HCT116 (cell line): ENCODE measurements around the gene SDK2.

Experiments
- EZH2phosphoT487 ChIP-seq: fragments of 200-600 bp; IDR thresholded peaks from 2 replicates; pipeline ENCODE4 v1.6.1; 2018; ENCODE audit warnings: antibody characterized with exemption, borderline replicate concordance
- SIN3A ChIP-seq: IDR thresholded peaks from 2 replicates; pipeline ENCODE4 v1.6.1; 2012; ENCODE audit warnings: low read depth
- SRF ChIP-seq: IDR thresholded peaks from 2 replicates; pipeline ENCODE4 v1.6.1; 2012; ENCODE audit warnings: low read depth
- ZFX ChIP-seq: fragments of 450-650 bp; IDR thresholded peaks from 2 replicates; pipeline ENCODE4 v1.6.1; 2017
- TF ChIP-seq, protein P1 (sequence below): IDR thresholded peaks from 2 replicates; pipeline ENCODE4 v1.6.1; 2011; ENCODE audit warnings: mild to moderate bottlenecking, low read length, moderate library complexity; ENCODE audit not compliant: insufficient replicate concordance; ENCODE audit errors: extremely low read depth
- TF ChIP-seq, protein P2 (sequence below): IDR thresholded peaks from 2 replicates; pipeline ENCODE4 v1.6.1; 2012
- TF ChIP-seq, protein P3 (sequence below), 3 experiments: fragments of 200-600 bp in 1 of 3; sonication (generic) in 1 of 3; IDR thresholded peaks in 2 of 3; conservative IDR thresholded peaks in 1 of 3; 2 replicates each; pipeline ENCODE4 v1.5.1; 2012 to 2017; ENCODE audit warnings: low read depth in 2 of 3, low read length in 2 of 3, antibody characterized with exemption in 1 of 3, borderline replicate concordance in 1 of 3, control low read depth in 1 of 3, mild to moderate bottlenecking in 1 of 3, mixed read lengths in 1 of 3, mixed run types in 1 of 3, moderate library complexity in 1 of 3; ENCODE audit not compliant: insufficient read depth in 1 of 3
- TF ChIP-seq, protein P4 (sequence below): IDR thresholded peaks from 2 replicates; pipeline ENCODE4 v1.6.1; 2012; ENCODE audit warnings: low read depth

DNA sequence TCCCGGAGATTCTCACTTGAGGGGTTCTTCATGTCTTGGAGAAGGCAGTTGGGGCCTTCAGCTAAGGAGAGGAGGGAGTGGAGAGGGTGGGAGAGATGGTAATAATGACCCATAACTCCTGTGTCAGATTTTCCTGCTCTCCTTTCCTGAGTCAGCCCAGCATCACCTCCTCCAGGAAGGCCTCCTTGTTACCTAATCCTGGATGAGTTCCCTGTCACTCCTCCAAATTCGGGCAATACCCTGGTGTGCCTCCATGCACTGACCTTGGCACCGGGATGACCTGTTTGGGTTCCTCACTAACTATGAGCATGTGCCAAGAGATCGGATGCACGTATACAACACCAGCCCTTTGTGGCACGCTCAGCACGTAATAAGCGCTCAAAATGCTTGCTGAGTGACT is 38.8 kb downstream of the SDK2 start:
- TF ChIP-seq, protein P1, sequence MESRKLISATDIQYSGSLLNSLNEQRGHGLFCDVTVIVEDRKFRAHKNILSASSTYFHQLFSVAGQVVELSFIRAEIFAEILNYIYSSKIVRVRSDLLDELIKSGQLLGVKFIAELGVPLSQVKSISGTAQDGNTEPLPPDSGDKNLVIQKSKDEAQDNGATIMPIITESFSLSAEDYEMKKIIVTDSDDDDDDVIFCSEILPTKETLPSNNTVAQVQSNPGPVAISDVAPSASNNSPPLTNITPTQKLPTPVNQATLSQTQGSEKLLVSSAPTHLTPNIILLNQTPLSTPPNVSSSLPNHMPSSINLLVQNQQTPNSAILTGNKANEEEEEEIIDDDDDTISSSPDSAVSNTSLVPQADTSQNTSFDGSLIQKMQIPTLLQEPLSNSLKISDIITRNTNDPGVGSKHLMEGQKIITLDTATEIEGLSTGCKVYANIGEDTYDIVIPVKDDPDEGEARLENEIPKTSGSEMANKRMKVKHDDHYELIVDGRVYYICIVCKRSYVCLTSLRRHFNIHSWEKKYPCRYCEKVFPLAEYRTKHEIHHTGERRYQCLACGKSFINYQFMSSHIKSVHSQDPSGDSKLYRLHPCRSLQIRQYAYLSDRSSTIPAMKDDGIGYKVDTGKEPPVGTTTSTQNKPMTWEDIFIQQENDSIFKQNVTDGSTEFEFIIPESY, result no peak
- TF ChIP-seq, protein P2, sequence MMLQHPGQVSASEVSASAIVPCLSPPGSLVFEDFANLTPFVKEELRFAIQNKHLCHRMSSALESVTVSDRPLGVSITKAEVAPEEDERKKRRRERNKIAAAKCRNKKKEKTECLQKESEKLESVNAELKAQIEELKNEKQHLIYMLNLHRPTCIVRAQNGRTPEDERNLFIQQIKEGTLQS, result no peak
- TF ChIP-seq, protein P3, sequence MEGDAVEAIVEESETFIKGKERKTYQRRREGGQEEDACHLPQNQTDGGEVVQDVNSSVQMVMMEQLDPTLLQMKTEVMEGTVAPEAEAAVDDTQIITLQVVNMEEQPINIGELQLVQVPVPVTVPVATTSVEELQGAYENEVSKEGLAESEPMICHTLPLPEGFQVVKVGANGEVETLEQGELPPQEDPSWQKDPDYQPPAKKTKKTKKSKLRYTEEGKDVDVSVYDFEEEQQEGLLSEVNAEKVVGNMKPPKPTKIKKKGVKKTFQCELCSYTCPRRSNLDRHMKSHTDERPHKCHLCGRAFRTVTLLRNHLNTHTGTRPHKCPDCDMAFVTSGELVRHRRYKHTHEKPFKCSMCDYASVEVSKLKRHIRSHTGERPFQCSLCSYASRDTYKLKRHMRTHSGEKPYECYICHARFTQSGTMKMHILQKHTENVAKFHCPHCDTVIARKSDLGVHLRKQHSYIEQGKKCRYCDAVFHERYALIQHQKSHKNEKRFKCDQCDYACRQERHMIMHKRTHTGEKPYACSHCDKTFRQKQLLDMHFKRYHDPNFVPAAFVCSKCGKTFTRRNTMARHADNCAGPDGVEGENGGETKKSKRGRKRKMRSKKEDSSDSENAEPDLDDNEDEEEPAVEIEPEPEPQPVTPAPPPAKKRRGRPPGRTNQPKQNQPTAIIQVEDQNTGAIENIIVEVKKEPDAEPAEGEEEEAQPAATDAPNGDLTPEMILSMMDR (IDR thresholded peaks at IDR 0.05 in 2 of 3, conservative IDR thresholded peaks at IDR 0.05 in 1 of 3; ENCODE audit: borderline replicate concordance in 1 of 3, insufficient read depth in 1 of 3, low read depth in 2 of 3, low read length in 2 of 3), result no peak
- TF ChIP-seq, protein P4, sequence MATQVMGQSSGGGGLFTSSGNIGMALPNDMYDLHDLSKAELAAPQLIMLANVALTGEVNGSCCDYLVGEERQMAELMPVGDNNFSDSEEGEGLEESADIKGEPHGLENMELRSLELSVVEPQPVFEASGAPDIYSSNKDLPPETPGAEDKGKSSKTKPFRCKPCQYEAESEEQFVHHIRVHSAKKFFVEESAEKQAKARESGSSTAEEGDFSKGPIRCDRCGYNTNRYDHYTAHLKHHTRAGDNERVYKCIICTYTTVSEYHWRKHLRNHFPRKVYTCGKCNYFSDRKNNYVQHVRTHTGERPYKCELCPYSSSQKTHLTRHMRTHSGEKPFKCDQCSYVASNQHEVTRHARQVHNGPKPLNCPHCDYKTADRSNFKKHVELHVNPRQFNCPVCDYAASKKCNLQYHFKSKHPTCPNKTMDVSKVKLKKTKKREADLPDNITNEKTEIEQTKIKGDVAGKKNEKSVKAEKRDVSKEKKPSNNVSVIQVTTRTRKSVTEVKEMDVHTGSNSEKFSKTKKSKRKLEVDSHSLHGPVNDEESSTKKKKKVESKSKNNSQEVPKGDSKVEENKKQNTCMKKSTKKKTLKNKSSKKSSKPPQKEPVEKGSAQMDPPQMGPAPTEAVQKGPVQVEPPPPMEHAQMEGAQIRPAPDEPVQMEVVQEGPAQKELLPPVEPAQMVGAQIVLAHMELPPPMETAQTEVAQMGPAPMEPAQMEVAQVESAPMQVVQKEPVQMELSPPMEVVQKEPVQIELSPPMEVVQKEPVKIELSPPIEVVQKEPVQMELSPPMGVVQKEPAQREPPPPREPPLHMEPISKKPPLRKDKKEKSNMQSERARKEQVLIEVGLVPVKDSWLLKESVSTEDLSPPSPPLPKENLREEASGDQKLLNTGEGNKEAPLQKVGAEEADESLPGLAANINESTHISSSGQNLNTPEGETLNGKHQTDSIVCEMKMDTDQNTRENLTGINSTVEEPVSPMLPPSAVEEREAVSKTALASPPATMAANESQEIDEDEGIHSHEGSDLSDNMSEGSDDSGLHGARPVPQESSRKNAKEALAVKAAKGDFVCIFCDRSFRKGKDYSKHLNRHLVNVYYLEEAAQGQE, result no peak
- TF ChIP-seq SIN3A, result no peak
- no peak for TF ChIP-seq ZFX
- no peak for TF ChIP-seq EZH2phosphoT487
- no peak for TF ChIP-seq SRF
